Measurements from ENCODE around the gene CASKIN1.

GRCh38 chr16:2231016-2231931 is 34.9 kb upstream of the CASKIN1 start:
- TF ChIP-seq CTCF (IDR thresholded peaks at IDR 0.05): no peak
- TF ChIP-seq POLR2A (IDR thresholded peaks at IDR 0.05): no peak

Measured in lower leg skin (tissue), 3 donors.